Fibroblast of lung (primary cell): ENCODE measurements around the gene IBTK.

Experiments used
- EZH2 ChIP-seq: IDR thresholded peaks from 2 replicates; pipeline ENCODE4 v1.5.1; 2012; ENCODE audit warnings: low read length, control low read depth, mild to moderate bottlenecking; ENCODE audit errors: missing control alignments
- TF ChIP-seq, protein P1 (sequence below), 2 donors: IDR thresholded peaks in 1 of 2; conservative IDR thresholded peaks in 1 of 2; 1 replicate in 1 of 2; 2 replicates in 1 of 2; pipeline ENCODE4 v1.5.1; 2011 to 2012; ENCODE audit warnings: low read length in 2 of 2, control low read depth in 1 of 2, inconsistent platforms in 1 of 2, low read depth in 1 of 2, mild to moderate bottlenecking in 1 of 2

- TF ChIP-seq, protein P1, sequence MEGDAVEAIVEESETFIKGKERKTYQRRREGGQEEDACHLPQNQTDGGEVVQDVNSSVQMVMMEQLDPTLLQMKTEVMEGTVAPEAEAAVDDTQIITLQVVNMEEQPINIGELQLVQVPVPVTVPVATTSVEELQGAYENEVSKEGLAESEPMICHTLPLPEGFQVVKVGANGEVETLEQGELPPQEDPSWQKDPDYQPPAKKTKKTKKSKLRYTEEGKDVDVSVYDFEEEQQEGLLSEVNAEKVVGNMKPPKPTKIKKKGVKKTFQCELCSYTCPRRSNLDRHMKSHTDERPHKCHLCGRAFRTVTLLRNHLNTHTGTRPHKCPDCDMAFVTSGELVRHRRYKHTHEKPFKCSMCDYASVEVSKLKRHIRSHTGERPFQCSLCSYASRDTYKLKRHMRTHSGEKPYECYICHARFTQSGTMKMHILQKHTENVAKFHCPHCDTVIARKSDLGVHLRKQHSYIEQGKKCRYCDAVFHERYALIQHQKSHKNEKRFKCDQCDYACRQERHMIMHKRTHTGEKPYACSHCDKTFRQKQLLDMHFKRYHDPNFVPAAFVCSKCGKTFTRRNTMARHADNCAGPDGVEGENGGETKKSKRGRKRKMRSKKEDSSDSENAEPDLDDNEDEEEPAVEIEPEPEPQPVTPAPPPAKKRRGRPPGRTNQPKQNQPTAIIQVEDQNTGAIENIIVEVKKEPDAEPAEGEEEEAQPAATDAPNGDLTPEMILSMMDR (conservative IDR thresholded peaks at IDR 0.05 in 1 of 2, IDR thresholded peaks at IDR 0.05 in 1 of 2; ENCODE audit: low read depth in 1 of 2, low read length in 2 of 2) = no peak
- no peak for TF ChIP-seq EZH2
These were observed 70.9 kb downstream of the IBTK start for GRCh38 chr6:82176616-82177015.
